ENCODE results near the gene CHTF18. TPM values are rescaled to one million over a fixed set of nuclear protein-coding genes. Genes with fewer than 3 reads are reported as not detected.

Gene CHTF18
- total RNA-seq, 1 experiment from 2014 or later: 120 TPM

- Histone ChIP-seq H3K18ac (ENCODE audit: insufficient read length, low read depth, low read length) (no peak overlapping the region), H4K5ac (ENCODE audit: insufficient read length, low read depth, low read length) (no peak overlapping the region), H2AFZ (ENCODE audit: low read length) (no peak overlapping the region), H3K9me3 (ENCODE audit: control insufficient read depth, low read depth, low read length) (no peaks in the 10 kb centered on the region), H3K27ac (ENCODE audit: insufficient read length, low read depth, low read length) (no peak overlapping the region), H4K91ac (ENCODE audit: insufficient read length, low read depth, low read length) (no peak overlapping the region), H2BK5ac (ENCODE audit: insufficient read length, low read length) (no peak overlapping the region), H2BK120ac (ENCODE audit: low read depth, low read length, poor library complexity, severe bottlenecking) (no peak overlapping the region), H2AK5ac (ENCODE audit: insufficient read length, low read length) (no peak overlapping the region), H3T11ph (ENCODE audit: low read length) (no peak overlapping the region), H3K79me2 (ENCODE audit: insufficient read depth, low read length) (no peaks in the 10 kb centered on the region), H3K4ac (ENCODE audit: low read depth, low read length) (no peak overlapping the region), H3K56ac (ENCODE audit: insufficient read length, low read depth, low read length) (no peak overlapping the region), H3K4me1 (ENCODE audit: insufficient read depth, low read length) (no peaks in the 10 kb centered on the region), H3K23me2 (ENCODE audit: insufficient read length, low read depth, low read length, poor library complexity, severe bottlenecking) (no peaks in the 10 kb centered on the region), H3K4me2 (ENCODE audit: insufficient read depth, insufficient read length, low read length) (no peak overlapping the region), H4K8ac (replicated peaks; ENCODE audit: insufficient read length, low read depth, low read length) (no peak overlapping the region), H3K27me3 (ENCODE audit: insufficient read depth, low read length) (no peaks in the 10 kb centered on the region), H2BK15ac (ENCODE audit: low read depth, low read length) (no peak overlapping the region), H3K79me1 (ENCODE audit: insufficient read depth, low read depth, low read length, poor library complexity, severe bottlenecking) (no peaks in the 10 kb centered on the region), H3K9ac (ENCODE audit: extremely low read depth, insufficient read length, low read length) (no peak overlapping the region), H4K20me1 (ENCODE audit: control insufficient read depth, insufficient read depth, insufficient read length) (no peaks in the 10 kb centered on the region), H3K23ac (ENCODE audit: insufficient read length, low read depth, low read length) (no peak overlapping the region), H2BK20ac (ENCODE audit: low read depth, low read length, poor library complexity, severe bottlenecking) (no peak overlapping the region), H2BK12ac (ENCODE audit: insufficient read length, low read depth, low read length) (no peak overlapping the region), H3K14ac (ENCODE audit: insufficient read depth, low read length) (no peak overlapping the region)
- no peak for DNase-seq
- WGBS (ENCODE audit: extremely low coverage, insufficient read length, low lambda C conversion rate): no CpG with 5 or more reads among the region's 17 CpGs
- no peaks in the 10 kb centered on the region for H3K9me3 Mint-ChIP-seq
- peaks cover 6% of the 10 kb centered on the region in 2 experiments; a peak in 2 of 4 replicates for H3K4me1 Mint-ChIP-seq
- H3K4me3 Mint-ChIP-seq: no peak overlapping the region; a peak in 1 of 5 replicates
- H3K27me3 Mint-ChIP-seq (ENCODE audit: low read depth): peaks cover 13% of the 10 kb centered on the region
- TF ChIP-seq CTCF (conservative IDR thresholded peaks at IDR 0.05): no peak
- H3K36me3 Mint-ChIP-seq (ENCODE audit: insufficient read depth in 1 of 3, low read depth in 3 of 3): no peaks in the 10 kb centered on the region
- H3K27ac Mint-ChIP-seq: no peak overlapping the region
These were observed 40.5 kb downstream of the CHTF18 start for GRCh38 chr16:828891-829290.
